Measurements from ENCODE around the gene ZNF821. TPM values are rescaled to one million over a fixed set of nuclear protein-coding genes. Genes with fewer than 3 reads are reported as not detected.

Gene ZNF821
- total RNA-seq, 1 donor from 2014 or later: 10.3 TPM

DNA sequence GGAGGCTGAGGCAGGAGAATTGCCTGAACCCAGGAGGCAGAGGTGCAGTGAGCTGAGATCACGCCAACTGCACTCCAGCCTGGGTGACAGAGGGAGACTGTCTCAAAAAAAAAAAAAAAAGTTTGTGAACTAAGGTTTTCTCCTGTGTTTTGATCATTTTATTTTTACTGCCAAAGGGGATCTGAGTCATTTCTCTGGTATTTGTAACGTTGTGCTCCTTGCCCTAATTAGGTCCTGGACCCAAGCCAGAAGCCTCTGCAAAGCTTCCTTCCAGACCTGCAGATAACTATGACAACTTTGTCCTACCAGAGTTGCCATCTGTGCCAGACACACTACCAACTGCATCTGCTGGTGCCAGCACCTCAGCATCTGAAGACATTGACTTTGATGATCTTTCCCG lies 43.4 kb upstream of the ZNF821 start:
- no peak overlapping the region for H3K27ac Mint-ChIP-seq
- H3K9me3 Mint-ChIP-seq: no peaks in the 10 kb centered on the region
- TF ChIP-seq EZH2phosphoT487 (IDR thresholded peaks at IDR 0.05) (no peak), EZH2 (IDR thresholded peaks at IDR 0.05) (no peak)
- TF ChIP-seq, protein P1, sequence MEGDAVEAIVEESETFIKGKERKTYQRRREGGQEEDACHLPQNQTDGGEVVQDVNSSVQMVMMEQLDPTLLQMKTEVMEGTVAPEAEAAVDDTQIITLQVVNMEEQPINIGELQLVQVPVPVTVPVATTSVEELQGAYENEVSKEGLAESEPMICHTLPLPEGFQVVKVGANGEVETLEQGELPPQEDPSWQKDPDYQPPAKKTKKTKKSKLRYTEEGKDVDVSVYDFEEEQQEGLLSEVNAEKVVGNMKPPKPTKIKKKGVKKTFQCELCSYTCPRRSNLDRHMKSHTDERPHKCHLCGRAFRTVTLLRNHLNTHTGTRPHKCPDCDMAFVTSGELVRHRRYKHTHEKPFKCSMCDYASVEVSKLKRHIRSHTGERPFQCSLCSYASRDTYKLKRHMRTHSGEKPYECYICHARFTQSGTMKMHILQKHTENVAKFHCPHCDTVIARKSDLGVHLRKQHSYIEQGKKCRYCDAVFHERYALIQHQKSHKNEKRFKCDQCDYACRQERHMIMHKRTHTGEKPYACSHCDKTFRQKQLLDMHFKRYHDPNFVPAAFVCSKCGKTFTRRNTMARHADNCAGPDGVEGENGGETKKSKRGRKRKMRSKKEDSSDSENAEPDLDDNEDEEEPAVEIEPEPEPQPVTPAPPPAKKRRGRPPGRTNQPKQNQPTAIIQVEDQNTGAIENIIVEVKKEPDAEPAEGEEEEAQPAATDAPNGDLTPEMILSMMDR (IDR thresholded peaks at IDR 0.05): no peak
- H3K4me1 Mint-ChIP-seq: no peaks in the 10 kb centered on the region
- H3F3A ChIP-seq (ENCODE audit: low read depth): peaks cover 14% of the 10 kb centered on the region
- no peak overlapping the region for H2AFZ ChIP-seq (replicated peaks)
- H3K4me3 ChIP-seq: no peak overlapping the region
- H3K9me3 ChIP-seq (ENCODE audit: low read depth): no peaks in the 10 kb centered on the region
- H3K36me3 ChIP-seq: peaks cover 14% of the 10 kb centered on the region
- peaks cover 47% of the 10 kb centered on the region for H3K79me2 ChIP-seq (ENCODE audit: low read depth)
- H3K4me2 ChIP-seq: no peak overlapping the region
- H3K27ac ChIP-seq: no peak overlapping the region
- H3K4me1 ChIP-seq: no peaks in the 10 kb centered on the region
- no peaks in the 10 kb centered on the region for H3K27me3 ChIP-seq
- peaks cover 3% of the 10 kb centered on the region for H3K27me3 Mint-ChIP-seq (ENCODE audit: insufficient read depth, low read depth)
- H3K36me3 Mint-ChIP-seq: peaks cover 39% of the 10 kb centered on the region
- no peak overlapping the region for H3K9ac ChIP-seq
- peaks cover 75% of the 10 kb centered on the region for H4K20me1 ChIP-seq (ENCODE audit: low read depth)
- no peak for DNase-seq (ENCODE audit: low spot score)
- no peak overlapping the region for H3K4me3 Mint-ChIP-seq

DNA sequence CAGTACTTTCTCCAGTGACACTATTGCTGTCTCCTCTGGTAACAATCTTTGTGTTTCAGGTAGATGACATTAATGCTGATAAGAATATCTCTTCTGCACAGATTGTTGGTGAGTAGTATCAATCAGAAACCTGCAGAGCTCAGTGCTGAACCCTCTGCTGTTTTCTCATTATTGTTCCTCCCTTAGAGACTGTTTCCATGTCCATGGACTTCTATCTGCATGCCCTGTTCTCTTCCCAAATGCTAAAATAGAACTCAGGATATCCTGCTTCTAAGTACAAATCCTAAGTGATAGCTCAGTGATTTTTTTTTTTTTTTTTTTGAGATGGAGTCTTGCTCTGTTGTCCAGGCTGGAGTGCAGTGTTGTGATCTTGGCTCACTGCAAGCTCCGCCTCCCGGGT lies 40.7 kb upstream of the ZNF821 start:
- peaks cover 5% of the 10 kb centered on the region for H3K27me3 Mint-ChIP-seq (ENCODE audit: insufficient read depth, low read depth)
- H3K9me3 Mint-ChIP-seq: no peaks in the 10 kb centered on the region
- H3K4me1 ChIP-seq: no peaks in the 10 kb centered on the region
- no peak overlapping the region for H2AFZ ChIP-seq (replicated peaks)
- no peak for DNase-seq (ENCODE audit: low spot score)
- no peak overlapping the region for H3K27ac Mint-ChIP-seq
- no peak overlapping the region for H3K4me2 ChIP-seq
- H3K4me3 Mint-ChIP-seq: no peak overlapping the region
- peaks cover 55% of the 10 kb centered on the region for H3K36me3 Mint-ChIP-seq
- H3K4me1 Mint-ChIP-seq: no peaks in the 10 kb centered on the region
- TF ChIP-seq, protein P1 (IDR thresholded peaks at IDR 0.05): no peak
- TF ChIP-seq EZH2phosphoT487 (IDR thresholded peaks at IDR 0.05) (no peak), EZH2 (IDR thresholded peaks at IDR 0.05) (no peak)
- H3K36me3 ChIP-seq: peaks cover 18% of the 10 kb centered on the region
- no peak overlapping the region for H3K27ac ChIP-seq
- no peak overlapping the region for H3K4me3 ChIP-seq
- no peak overlapping the region for H3K9ac ChIP-seq
- H3F3A ChIP-seq (ENCODE audit: low read depth): no peaks in the 10 kb centered on the region
- H4K20me1 ChIP-seq (ENCODE audit: low read depth): peaks cover 74% of the 10 kb centered on the region
- no peaks in the 10 kb centered on the region for H3K27me3 ChIP-seq
- H3K79me2 ChIP-seq (ENCODE audit: low read depth): peaks cover 52% of the 10 kb centered on the region
- H3K9me3 ChIP-seq (ENCODE audit: low read depth): no peaks in the 10 kb centered on the region

DNA sequence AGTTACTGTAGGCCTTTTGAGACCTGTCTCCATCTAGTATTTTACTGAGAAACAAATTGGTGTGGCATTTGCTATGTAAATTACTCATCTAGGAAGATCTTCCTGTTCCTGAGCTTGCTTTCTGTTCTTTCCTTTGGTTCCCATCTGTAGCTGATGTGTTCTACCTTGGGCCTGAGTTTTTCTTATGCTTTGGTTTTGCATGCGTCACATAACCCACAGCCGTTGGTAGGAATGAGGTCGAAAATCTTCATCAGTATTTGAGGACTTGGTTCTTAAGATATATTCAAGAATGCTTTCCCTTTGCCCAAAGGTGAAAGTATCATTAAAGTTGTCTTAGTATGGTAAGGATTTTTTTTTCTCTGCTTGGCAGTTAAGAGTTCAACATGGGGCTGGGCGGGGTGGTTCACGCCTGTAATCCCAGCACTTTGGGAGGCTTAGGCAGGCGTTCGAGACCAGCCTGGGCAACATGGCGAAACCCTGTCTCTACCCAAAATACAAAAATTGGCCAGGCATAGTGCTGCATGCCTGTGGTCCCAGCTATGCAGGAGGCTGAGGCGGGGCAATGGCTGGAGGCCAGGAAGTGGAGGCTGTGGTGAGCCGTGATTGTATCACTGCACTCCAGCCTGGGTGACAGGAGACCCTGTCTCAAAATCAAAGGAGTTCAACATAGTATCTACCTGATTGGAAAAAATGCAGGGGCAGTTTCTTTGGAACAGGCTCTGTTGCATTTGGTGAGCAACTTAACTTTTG lies 40.1 kb upstream of the ZNF821 start:
- H3K27ac Mint-ChIP-seq: no peak overlapping the region

More for the DNA sequence above, 40.1 kb upstream of the ZNF821 start:
- H4K20me1 ChIP-seq (ENCODE audit: low read depth): peaks cover 76% of the 10 kb centered on the region
- no peak overlapping the region for H3K4me3 ChIP-seq
- H3K4me2 ChIP-seq: no peak overlapping the region
- no peak for TF ChIP-seq EZH2phosphoT487 (IDR thresholded peaks at IDR 0.05)
- TF ChIP-seq, protein P1 (IDR thresholded peaks at IDR 0.05): no peak
- TF ChIP-seq EZH2 (IDR thresholded peaks at IDR 0.05): no peak
- H3K27me3 Mint-ChIP-seq (ENCODE audit: insufficient read depth, low read depth): peaks cover 5% of the 10 kb centered on the region
- H3K36me3 Mint-ChIP-seq: peaks cover 56% of the 10 kb centered on the region
- H3F3A ChIP-seq (ENCODE audit: low read depth): no peaks in the 10 kb centered on the region
- H3K4me3 Mint-ChIP-seq: no peak overlapping the region
- no peak overlapping the region for H3K9ac ChIP-seq
- H2AFZ ChIP-seq (replicated peaks): no peak overlapping the region
- H3K4me1 ChIP-seq: no peaks in the 10 kb centered on the region
- H3K9me3 ChIP-seq (ENCODE audit: low read depth): no peaks in the 10 kb centered on the region
- no peaks in the 10 kb centered on the region for H3K9me3 Mint-ChIP-seq
- H3K4me1 Mint-ChIP-seq: no peaks in the 10 kb centered on the region
- no peaks in the 10 kb centered on the region for H3K27me3 ChIP-seq
- DNase-seq (ENCODE audit: low spot score): no peak
- H3K36me3 ChIP-seq: peaks cover 18% of the 10 kb centered on the region
- H3K79me2 ChIP-seq (ENCODE audit: low read depth): peaks cover 54% of the 10 kb centered on the region
- H3K27ac ChIP-seq: no peak overlapping the region
